Subcutaneous preadipocyte (primary cell): ENCODE data around the gene PNRC2. TPM values are rescaled to one million over a fixed set of nuclear protein-coding genes. Genes with fewer than 3 reads are reported as not detected.

Experiments
- small RNA-seq: library from RNA; depleted of rRNA; stranded (forward); fragments of <200 nt; gene quantifications from one replicate; pipeline ENCODE3, GENCODE V24; 2012
- total RNA-seq: library from RNA; depleted of rRNA; stranded (reverse); fragments of >200 nt; gene quantifications from 2 replicates; pipeline ENCODE4 v1.2.3, GENCODE V29; 2012

PNRC2 gene, protein sequence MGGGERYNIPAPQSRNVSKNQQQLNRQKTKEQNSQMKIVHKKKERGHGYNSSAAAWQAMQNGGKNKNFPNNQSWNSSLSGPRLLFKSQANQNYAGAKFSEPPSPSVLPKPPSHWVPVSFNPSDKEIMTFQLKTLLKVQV
- 88.8 and 92.2 TPM in 2 replicates for total RNA-seq

DNA sequence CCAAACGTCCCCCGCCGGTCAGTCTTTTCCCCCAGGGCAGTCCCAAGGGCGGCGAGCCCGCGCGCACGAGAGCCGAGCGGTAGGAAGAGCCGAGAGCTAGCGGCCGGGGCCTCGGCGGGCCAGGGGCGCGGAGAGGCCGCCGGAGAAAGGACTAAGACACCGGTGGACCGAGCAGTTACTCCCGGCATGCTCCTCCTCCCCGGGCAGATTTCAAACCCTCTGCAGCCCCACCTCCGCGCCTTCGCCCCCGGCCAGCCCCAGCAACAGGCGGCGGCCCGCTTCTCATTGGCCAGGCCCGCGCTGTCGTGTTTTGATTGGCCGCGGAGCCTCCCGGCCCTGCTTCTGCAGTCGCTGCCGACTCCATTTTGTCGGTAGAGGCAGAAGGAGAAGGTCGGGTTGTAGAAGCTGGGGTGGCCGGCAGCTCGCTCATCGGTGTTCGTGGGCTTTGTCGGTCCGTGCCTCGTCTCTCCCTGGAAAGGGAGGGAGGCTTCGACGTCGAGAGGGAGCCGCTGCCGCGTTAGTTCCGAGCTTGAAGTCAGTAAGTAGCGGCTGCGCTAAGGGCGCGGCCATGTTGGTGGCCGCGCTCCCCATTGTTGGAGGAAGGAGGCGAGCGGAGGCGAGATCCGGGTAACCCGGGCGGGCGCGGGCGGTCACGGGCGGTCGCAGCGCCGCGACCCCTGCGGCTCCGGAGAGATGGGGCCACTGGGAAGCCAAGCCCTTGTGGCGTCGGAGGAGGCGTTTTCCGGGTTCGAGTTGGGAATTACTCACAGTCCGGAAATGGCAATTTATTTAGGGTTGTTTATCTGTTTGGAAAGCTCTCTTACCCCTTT, at the start of gene PNRC2:
TSS of gene PNRC2 (plus strand) at position 368 of the 830 bp plus-strand sequence. CDS start 1,630 bp downstream, outside the sequence.

DNA sequence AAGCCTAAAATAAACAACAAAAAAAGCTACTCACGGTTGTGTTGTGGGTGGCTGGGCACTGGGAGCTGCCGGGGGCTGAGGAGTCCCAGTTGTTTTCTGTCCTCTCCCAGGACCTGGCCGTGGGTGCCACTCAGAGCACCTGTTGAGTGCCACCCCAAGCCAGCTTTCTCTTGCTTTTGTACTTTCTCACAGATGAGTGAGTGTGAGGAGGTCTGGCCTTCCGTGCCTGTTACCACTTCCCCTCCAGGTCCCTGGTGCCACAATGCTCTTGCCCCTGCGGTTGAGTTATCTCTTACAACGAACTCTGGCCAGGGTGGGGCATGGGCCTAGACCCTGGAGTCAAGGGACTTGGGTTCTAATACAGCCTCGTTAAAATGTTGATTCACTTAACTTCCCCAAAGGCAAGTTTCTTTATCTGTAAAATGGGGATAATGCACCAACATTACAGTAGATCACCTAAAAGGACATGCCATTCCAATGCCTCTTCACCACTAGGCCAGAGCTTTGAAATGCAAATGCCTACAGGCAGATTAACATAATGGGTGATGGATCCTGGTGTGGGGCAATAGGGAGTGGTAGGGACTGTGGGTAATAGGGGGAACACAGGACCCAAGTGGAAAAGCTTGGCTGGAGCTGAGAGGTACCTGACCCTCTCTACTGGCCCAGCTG, 46.3 kb upstream of the PNRC2 start, which contains the start of gene CNR2:
TSS of gene CNR2 (minus strand) at position 151 of the 669 bp plus-strand sequence. CDS start 37,745 bp downstream, outside the sequence.

DNA sequence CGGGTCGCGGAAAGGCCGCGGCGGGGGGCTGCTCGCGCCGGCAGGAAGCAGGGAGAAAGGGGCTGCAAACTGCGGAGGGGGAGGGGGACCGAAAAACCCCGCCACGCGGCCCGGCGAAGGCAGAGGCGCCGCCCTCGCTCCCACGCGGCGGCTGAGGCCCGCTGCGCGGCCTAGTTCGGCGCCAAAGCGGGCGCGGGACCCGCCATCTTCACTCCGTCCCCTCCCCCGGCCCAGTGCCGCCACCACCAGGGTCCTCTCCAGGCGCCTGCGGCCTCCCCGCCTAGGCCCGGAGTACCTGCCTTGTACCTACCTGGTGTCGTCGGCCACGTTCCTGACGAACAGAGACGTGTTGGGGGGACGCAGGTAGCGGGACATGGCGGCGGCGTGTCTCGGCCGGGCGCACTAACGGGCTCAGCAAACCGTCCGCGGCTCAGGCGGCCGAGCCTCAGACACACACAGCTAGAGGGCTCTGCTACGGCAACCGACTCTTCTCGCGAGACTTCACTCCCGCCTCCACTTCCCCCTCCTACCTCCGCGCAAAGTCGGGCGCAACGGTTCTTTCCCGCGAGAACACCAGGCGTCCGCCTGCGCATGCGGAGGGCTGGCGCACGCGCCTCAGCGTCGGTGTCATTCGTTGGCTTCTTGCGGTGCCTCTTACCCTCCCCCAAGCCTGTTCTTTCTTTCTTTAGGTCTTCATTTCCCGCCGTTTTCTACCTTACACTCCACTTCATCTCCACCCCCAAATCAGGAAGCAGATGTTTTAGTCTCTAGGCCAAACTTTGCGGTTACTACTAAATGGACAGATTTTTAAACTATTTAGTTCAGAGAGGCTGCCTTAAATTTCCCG, 20.5 kb downstream of the PNRC2 start, which contains the start of gene SRSF10:
TSS of gene SRSF10 (minus strand) at position 447 of the 847 bp plus-strand sequence. CDS start at position 375, 72 bp downstream.

Small RNAs within 50 kb of the gene (small RNA-seq; reads per million reads assigned to genes)
- gene MIR378F, result not detected

Other genes with a start within 250 kb of the PNRC2 start
- 29.4 and 53.2 TPM in 2 replicates for gene ELOA, start 216.4 kb upstream of the PNRC2 start, total RNA-seq
- gene PITHD1, start 181.4 kb upstream of the PNRC2 start, total RNA-seq, result 23.1 and 25.4 TPM in 2 replicates
- 43.0 and 55.3 TPM in 2 replicates for gene LYPLA2, start 168.7 kb upstream of the PNRC2 start, total RNA-seq
- 20.6 and 36.4 TPM in 2 replicates for gene GALE, start 159.1 kb upstream of the PNRC2 start, total RNA-seq
- gene HMGCL, start 134.4 kb upstream of the PNRC2 start, total RNA-seq, result 24.8 and 29.8 TPM in 2 replicates
- 1.2 and 1.5 TPM in 2 replicates for gene FUCA1, start 91.5 kb upstream of the PNRC2 start, total RNA-seq
- not detected in 2 replicates for gene CNR2, start 46.5 kb upstream of the PNRC2 start, total RNA-seq
- 72.8 and 95.2 TPM in 2 replicates for gene SRSF10, start 20.5 kb downstream of the PNRC2 start, total RNA-seq
- under 0.01 and 0.37 TPM in 2 replicates for gene MYOM3, start 152.3 kb downstream of the PNRC2 start, total RNA-seq
- gene IL22RA1, start 183.3 kb downstream of the PNRC2 start, total RNA-seq, result 0.37 TPM in 1 of 2 replicates, not detected in the other
- gene IFNLR1, start 227.5 kb downstream of the PNRC2 start, total RNA-seq, result not detected in 2 replicates